H1 (cell line): Measurements from ENCODE around the gene MAP3K14. TPM values are rescaled to one million over a fixed set of nuclear protein-coding genes. Genes with fewer than 3 reads are reported as not detected.

ENCODE experiments used
- BACH1 ChIP-seq: IDR thresholded peaks from 2 replicates; pipeline ENCODE4 v1.6.1; 2012; ENCODE audit warnings: low read length, improper control_type of control experiment
- EP300 ChIP-seq, 2 experiments: IDR thresholded peaks; 1 replicate in 1 of 2; 2 replicates in 1 of 2; pipeline ENCODE4 v1.6.1; 2011 to 2012; ENCODE audit warnings: low read depth in 2 of 2, low read length in 2 of 2, mild to moderate bottlenecking in 2 of 2, borderline replicate concordance in 1 of 2, inconsistent platforms in 1 of 2, moderate library complexity in 1 of 2
- POLR2A ChIP-seq, 2 experiments: IDR thresholded peaks; 1 replicate in 1 of 2; 2 replicates in 1 of 2; pipeline ENCODE4 v1.6.1; 2011; ENCODE audit warnings: low read depth in 2 of 2, low read length in 2 of 2, mild to moderate bottlenecking in 2 of 2; ENCODE audit errors: control extremely low read depth in 1 of 2
- POU5F1 ChIP-seq: IDR thresholded peaks from 2 replicates; pipeline ENCODE4 v1.6.1; 2011; ENCODE audit warnings: low read depth, mild to moderate bottlenecking, low read length, moderate library complexity
- SIN3A ChIP-seq, 2 experiments: IDR thresholded peaks in 1 of 2; conservative IDR thresholded peaks in 1 of 2; 2 replicates each; pipeline ENCODE4 v1.6.1; 2011 to 2012; ENCODE audit warnings: low read length in 2 of 2, improper control_type of control experiment in 1 of 2, low read depth in 1 of 2, mild to moderate bottlenecking in 1 of 2
- SP1 ChIP-seq: IDR thresholded peaks from 2 replicates; pipeline ENCODE4 v1.6.1; 2011; ENCODE audit warnings: low read depth, low read length
- polyA plus RNA-seq, 7 experiments: library from polyadenylated mRNA; depleted of rRNA in 3 of 7; stranded (reverse) in 5 of 7; unstranded in 2 of 7; fragments of >200 nt in 5 of 7; fragments of 200-250 nt in 2 of 7; gene quantifications; 1 replicate in 5 of 7; 2 replicates in 1 of 7; 4 replicates in 1 of 7; pipeline versions ENCODE4 v1.2.1 to v1.2.3, GENCODE V29; 2011 to 2013; ENCODE audit warnings: missing spikeins in 2 of 7, mixed read lengths in 2 of 7
- total RNA-seq: library from RNA; stranded (reverse); fragmentation: NEBNext Ultra II Directional; extraction: Animal tissue kit (Norgen Biotek cat#: 25700); gene quantifications from 2 replicates; pipeline ENCODE4 v1.2.1, GENCODE V29; 2021

The MAP3K14 gene
- total and polyA plus RNA-seq, 2 of the 8 experiments (the other 6 are each of a cell fraction or from before 2014, with no cell fraction given) = 5.2 to 6.1 TPM

DNA sequence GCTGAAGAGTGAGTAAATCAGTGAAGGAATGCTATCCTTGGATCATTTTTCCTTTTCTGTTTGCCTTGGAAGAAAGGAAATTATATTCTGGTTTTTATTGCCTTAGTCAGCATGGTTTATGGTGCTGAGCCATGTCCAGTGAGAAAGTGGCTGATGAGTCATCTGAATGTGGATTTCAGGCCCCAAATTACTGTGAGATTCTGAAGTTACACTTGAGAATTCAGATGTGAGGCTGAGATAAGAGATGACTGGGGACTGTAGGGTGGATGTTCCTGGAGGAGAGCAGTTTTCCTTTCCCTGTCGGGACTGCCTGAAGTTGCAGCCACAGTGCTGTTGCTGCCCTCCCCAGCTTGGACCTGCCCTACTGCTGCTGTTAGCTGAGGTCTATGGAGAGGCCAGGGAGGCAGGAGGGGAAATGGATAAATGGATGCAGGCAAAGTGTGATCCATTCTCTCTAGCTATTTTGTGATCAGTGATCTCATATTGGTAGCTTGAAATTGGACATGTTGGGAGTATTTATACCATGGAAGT, 4.2 kb upstream of the MAP3K14 start (continued):
- TF ChIP-seq SP1 (no peak), EP300 (IDR thresholded peaks at IDR 0.05; ENCODE audit: borderline replicate concordance in 1 of 2, low read depth in 2 of 2, low read length in 2 of 2) (no peak), SIN3A (conservative IDR thresholded peaks at IDR 0.05 in 1 of 2, IDR thresholded peaks at IDR 0.05 in 1 of 2; ENCODE audit: low read depth in 1 of 2, low read length in 2 of 2) (no peak), POLR2A (IDR thresholded peaks at IDR 0.05; ENCODE audit: control extremely low read depth in 1 of 2, low read depth in 2 of 2, low read length in 2 of 2) (no peak), BACH1 (no peak), POU5F1 (no peak)
- TF ChIP-seq, all 59 proteins: peak for 0
